Ishikawa (cell line): ENCODE measurements around the gene REPS1.

ENCODE experiments used
- CEBPB ChIP-seq: IDR thresholded peaks from 2 replicates; pipeline ENCODE4 v1.6.1; 2012
- CREB1 ChIP-seq: IDR thresholded peaks from 2 replicates; pipeline ENCODE4 v1.6.1; 2012; ENCODE audit warnings: low read depth
- EGR1 ChIP-seq: IDR thresholded peaks from 2 replicates; pipeline ENCODE4 v1.6.1; 2012
- EP300 ChIP-seq: IDR thresholded peaks from 2 replicates; pipeline ENCODE4 v1.6.1; 2012; ENCODE audit warnings: borderline replicate concordance
- FOXM1 ChIP-seq: IDR thresholded peaks from 2 replicates; pipeline ENCODE4 v1.6.1; 2012; ENCODE audit warnings: low read depth, borderline replicate concordance
- NFIC ChIP-seq: IDR thresholded peaks from 2 replicates; pipeline ENCODE4 v1.6.1; 2012
- RAD21 ChIP-seq: IDR thresholded peaks from 2 replicates; pipeline ENCODE4 v1.6.1; 2012; ENCODE audit warnings: low read depth
- TAF1 ChIP-seq: IDR thresholded peaks from 2 replicates; pipeline ENCODE4 v1.6.1; 2012; ENCODE audit warnings: low read depth, mild to moderate bottlenecking
- TEAD4 ChIP-seq: IDR thresholded peaks from 2 replicates; pipeline ENCODE4 v1.6.1; 2012
- YY1 ChIP-seq: IDR thresholded peaks from 2 replicates; pipeline ENCODE4 v1.6.1; 2012; ENCODE audit warnings: low read depth
- ZBTB7A ChIP-seq: IDR thresholded peaks from 2 replicates; pipeline ENCODE4 v1.6.1; 2012; ENCODE audit warnings: low read depth
- TF ChIP-seq, protein P1 (sequence below): IDR thresholded peaks from 2 replicates; pipeline ENCODE4 v1.6.1; 2012
- TF ChIP-seq, protein P2 (sequence below): IDR thresholded peaks from 2 replicates; pipeline ENCODE4 v1.6.1; 2012; ENCODE audit warnings: low read depth, mild to moderate bottlenecking
- TF ChIP-seq, protein P3 (sequence below): IDR thresholded peaks from 2 replicates; pipeline ENCODE4 v1.6.1; 2012

DNA sequence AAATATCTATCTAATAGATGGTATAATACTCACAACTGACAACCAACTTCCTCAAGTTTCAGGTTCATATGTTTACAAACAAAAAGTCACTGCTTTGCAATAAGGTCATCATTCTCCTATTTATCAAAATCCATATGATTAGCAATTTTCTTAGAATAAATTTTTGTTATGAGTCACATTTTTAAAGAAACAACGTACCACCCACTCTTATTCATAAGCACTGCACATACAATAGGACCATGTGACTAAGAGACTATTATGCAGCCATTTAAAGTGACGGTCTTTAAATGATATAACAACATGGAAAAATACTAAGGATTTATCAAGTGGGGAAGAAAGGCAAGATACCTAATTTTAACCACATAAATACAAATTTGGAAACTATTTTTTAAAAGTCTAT lies 40.0 kb downstream of the REPS1 start:
- TF ChIP-seq CEBPB (no peak), YY1 (no peak), TAF1 (no peak), EP300 (no peak), RAD21 (no peak), NFIC (no peak), FOXM1 (no peak), CREB1 (no peak), ZBTB7A (no peak), TEAD4 (no peak), EGR1 (no peak)
- TF ChIP-seq, protein P1, sequence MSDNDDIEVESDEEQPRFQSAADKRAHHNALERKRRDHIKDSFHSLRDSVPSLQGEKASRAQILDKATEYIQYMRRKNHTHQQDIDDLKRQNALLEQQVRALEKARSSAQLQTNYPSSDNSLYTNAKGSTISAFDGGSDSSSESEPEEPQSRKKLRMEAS, result no peak
- TF ChIP-seq, protein P2, sequence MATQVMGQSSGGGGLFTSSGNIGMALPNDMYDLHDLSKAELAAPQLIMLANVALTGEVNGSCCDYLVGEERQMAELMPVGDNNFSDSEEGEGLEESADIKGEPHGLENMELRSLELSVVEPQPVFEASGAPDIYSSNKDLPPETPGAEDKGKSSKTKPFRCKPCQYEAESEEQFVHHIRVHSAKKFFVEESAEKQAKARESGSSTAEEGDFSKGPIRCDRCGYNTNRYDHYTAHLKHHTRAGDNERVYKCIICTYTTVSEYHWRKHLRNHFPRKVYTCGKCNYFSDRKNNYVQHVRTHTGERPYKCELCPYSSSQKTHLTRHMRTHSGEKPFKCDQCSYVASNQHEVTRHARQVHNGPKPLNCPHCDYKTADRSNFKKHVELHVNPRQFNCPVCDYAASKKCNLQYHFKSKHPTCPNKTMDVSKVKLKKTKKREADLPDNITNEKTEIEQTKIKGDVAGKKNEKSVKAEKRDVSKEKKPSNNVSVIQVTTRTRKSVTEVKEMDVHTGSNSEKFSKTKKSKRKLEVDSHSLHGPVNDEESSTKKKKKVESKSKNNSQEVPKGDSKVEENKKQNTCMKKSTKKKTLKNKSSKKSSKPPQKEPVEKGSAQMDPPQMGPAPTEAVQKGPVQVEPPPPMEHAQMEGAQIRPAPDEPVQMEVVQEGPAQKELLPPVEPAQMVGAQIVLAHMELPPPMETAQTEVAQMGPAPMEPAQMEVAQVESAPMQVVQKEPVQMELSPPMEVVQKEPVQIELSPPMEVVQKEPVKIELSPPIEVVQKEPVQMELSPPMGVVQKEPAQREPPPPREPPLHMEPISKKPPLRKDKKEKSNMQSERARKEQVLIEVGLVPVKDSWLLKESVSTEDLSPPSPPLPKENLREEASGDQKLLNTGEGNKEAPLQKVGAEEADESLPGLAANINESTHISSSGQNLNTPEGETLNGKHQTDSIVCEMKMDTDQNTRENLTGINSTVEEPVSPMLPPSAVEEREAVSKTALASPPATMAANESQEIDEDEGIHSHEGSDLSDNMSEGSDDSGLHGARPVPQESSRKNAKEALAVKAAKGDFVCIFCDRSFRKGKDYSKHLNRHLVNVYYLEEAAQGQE, result no peak
- TF ChIP-seq, protein P3, sequence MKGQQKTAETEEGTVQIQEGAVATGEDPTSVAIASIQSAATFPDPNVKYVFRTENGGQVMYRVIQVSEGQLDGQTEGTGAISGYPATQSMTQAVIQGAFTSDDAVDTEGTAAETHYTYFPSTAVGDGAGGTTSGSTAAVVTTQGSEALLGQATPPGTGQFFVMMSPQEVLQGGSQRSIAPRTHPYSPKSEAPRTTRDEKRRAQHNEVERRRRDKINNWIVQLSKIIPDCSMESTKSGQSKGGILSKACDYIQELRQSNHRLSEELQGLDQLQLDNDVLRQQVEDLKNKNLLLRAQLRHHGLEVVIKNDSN, result no peak
